Testis (tissue), 5 donors: ENCODE results near the gene CSH2. TPM values are rescaled to one million over a fixed set of nuclear protein-coding genes. Genes with fewer than 3 reads are reported as not detected.
A peak's percentile ranks its signal among the peaks of the same experiment; 100 is the strongest.
"Not testable (repeated sequence)": the region's sequence is repeated elsewhere in the genome, so short reads cannot be mapped to it uniquely, and the experiment has no call there.

ENCODE experiments used
- DNase-seq: peaks from one replicate; pipeline ENCODE4 v3.0.0-alpha.2; 2019
- H3K27ac ChIP-seq, 2 donors: fragments of 200-600 bp; sonication (generic); one replicate each; pipeline ENCODE4 v1.5.1; 2019
- H3K27me3 ChIP-seq: fragments of 200-600 bp; sonication (generic); one replicate; pipeline ENCODE4 v1.5.1; 2019
- H3K36me3 ChIP-seq: fragments of 200-600 bp; sonication (generic); one replicate; pipeline ENCODE4 v1.5.1; 2017; ENCODE audit warnings: low read depth; ENCODE audit errors: missing control alignments
- H3K4me1 ChIP-seq: fragments of 200-600 bp; sonication (generic); one replicate; pipeline ENCODE4 v1.5.1; 2019
- H3K4me3 ChIP-seq, 2 donors: fragments of 200-600 bp; sonication (generic); one replicate each; pipeline ENCODE4 v1.5.1; 2017 to 2019
- H3K9me3 ChIP-seq: fragments of 200-600 bp; sonication (generic); one replicate; pipeline ENCODE4 v1.5.1; 2017
- CTCF ChIP-seq, 3 experiments: fragments of 450-650 bp in 2 of 3; fragments of 200-600 bp in 1 of 3; sonication (generic) in 1 of 3; IDR thresholded peaks; one replicate each; pipeline ENCODE4 v1.5.1; 2016 to 2019; ENCODE audit warnings: antibody characterized with exemption in 3 of 3, mild to moderate bottlenecking in 2 of 3, moderate library complexity in 1 of 3
- POLR2A ChIP-seq: fragments of 450-650 bp; IDR thresholded peaks from one replicate; pipeline ENCODE4 v1.6.1; 2017; ENCODE audit warnings: antibody characterized with exemption, mild to moderate bottlenecking, moderate library complexity
- WGBS, 2 donors: methylation state at CpG; one replicate each; pipeline ENCODE4 v1.1.5; 2018; 5-methylcytosine and 5-hydroxymethylcytosine counted together
- intact Hi-C: fragments of 100-400 bp; cut with DNase I; formaldehyde crosslinking; loops from one replicate; pipeline ENCODE4 v1.15.1; 2023; ENCODE audit warnings: low total_unique reads
- long read RNA-seq, 2 donors: transcript quantifications; one replicate each; lab custom pipeline, GENCODE V29; 2026
- polyA plus RNA-seq: library from polyadenylated mRNA; stranded (reverse); fragments of 350-450 nt; fragmentation: Illumina TruSeq; extraction: RNeasy Lipid Tissue Mini Kit (QIAGEN cat#74804); gene quantifications from one replicate; pipeline ENCODE4 v1.2.3, GENCODE V29; 2014; ENCODE audit warnings: low read depth, low replicate concordance; ENCODE audit not compliant: insufficient read depth
- total RNA-seq, 2 donors: library from RNA; depleted of rRNA; stranded (reverse); fragments of >200 nt; gene quantifications; one replicate each; pipeline ENCODE4 v1.2.3, GENCODE V29; 2016

Gene CSH2
- total RNA-seq = under 1 TPM in 1 of 2 donors, not detected in 1; 0.47 TPM
- polyA plus RNA-seq = not detected
- long read RNA-seq, donor 1 = 0 reads
- long read RNA-seq, donor 2 = 0 reads

DNA sequence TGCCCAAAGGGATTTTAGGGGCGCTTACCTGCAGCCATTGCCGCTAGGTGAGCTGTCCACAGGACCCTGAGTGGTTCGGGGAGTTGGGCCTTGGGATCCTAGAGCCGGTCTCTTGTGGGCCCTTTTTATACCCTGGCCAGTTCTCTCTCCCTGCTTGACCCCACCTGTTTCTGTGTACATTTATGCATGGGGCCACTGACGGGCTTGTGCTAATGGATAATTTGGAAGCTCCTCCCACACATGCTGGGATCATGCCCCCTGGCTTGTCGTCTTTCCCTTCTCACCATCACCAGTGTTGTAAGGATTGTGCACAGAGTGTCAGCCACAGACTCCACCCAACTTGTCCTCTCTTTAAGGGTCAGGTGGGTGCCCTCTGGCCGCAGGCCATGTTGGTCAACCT lies at the start of gene CSH2:
Gene CSH2, minus strand, starts transcription at position 101 of the 400 bp plus-strand sequence. Its CDS starts 63 bp downstream, at position 38.
- intact Hi-C loops, H3K4me3 ChIP-seq: not testable (repeated sequence)

DNA sequence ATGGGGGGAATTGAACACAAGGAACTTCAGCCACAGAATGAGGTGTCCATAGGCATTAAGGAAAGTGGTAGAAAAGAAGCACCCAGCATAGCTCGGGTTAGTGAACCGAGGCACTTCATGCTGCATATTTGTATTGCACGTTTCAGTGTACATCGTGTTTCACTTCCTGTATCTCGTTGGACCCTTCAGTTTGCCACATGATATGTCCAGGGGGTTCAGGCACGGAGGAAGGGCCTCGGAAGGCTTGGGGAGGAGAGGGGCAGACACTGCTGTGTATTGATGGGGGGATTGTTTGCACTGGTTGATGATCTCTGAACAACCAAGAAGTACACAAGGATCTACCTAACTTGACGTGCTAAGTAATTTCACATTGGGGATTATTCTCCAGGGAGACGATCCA lies 48.9 kb upstream of the CSH2 start:
- DNase-seq, H3K9me3 ChIP-seq, H3K36me3 ChIP-seq, intact Hi-C loops, H3K4me1 ChIP-seq, H3K27ac ChIP-seq, H3K4me3 ChIP-seq, H3K27me3 ChIP-seq: not testable (repeated sequence)
- 75 to 85% methylated on average over 9 of the region's 9 CpGs for WGBS, 2 donors

More for the DNA sequence above, at the start of gene CSH2:
- not testable (repeated sequence) for DNase-seq, H3K9me3 ChIP-seq, H3K4me1 ChIP-seq, H3K36me3 ChIP-seq, H3K27ac ChIP-seq, H3K27me3 ChIP-seq
- 79% methylated on average over 5 of the region's 7 CpGs; no CpG with 5 or more reads in 1 of the 2 donors for WGBS, 2 donors

GRCh38 chr17:63920779-63921178 lies 47.3 kb upstream of the CSH2 start:
- H3K9me3 ChIP-seq, H3K27ac ChIP-seq, DNase-seq, H3K27me3 ChIP-seq, H3K4me1 ChIP-seq, intact Hi-C loops, H3K4me3 ChIP-seq, H3K36me3 ChIP-seq: not testable (repeated sequence)
- WGBS, 2 donors = 92 to 94% methylated on average over 5 of the region's 5 CpGs

- WGBS, 2 donors = 75 to 77% methylated on average over 6 of the region's 6 CpGs
- H3K9me3 ChIP-seq, DNase-seq, H3K4me1 ChIP-seq, H3K27me3 ChIP-seq, H3K4me3 ChIP-seq, H3K36me3 ChIP-seq, H3K27ac ChIP-seq, intact Hi-C loops: not testable (repeated sequence)
Measured at GRCh38 chr17:63920050-63920449, 46.6 kb upstream of the CSH2 start.

DNA sequence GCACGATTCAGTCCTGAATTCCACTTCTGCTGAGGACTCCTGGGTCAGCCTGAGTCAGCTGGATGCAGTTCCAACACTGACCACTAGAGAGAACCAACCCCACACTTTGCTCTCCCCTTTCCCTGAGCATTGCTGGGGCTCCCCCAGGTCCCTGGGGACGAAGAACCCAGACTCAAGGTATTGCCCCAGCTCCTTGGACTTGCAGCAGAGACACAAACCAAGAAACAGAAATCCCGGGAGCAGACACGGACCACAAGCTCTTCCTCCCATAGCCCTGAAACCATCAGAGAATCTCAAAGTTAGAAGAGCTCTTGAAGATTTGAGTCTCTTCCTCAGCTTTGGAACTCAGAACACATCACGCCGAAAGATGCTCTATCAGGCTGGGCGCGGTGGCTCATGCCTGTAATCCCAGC lies 45.8 kb upstream of the CSH2 start:
- Histone ChIP-seq H3K4me1 (no peaks in the 10 kb centered on the region), H3K9me3 (no peaks in the 10 kb centered on the region), H3K36me3 (no peaks in the 10 kb centered on the region), H3K27ac (no peak overlapping the region), H3K4me3 (no peak overlapping the region), H3K27me3 (no peaks in the 10 kb centered on the region)
- intact Hi-C loops = loop anchor here (10.0 kb wide), 1 partner anchor 105 kb away; the partner anchor contains the start of gene ICAM2
- DNase-seq = peak; percentile 64
- WGBS, 2 donors = 52 to 54% methylated on average over 8 of the region's 8 CpGs
- TF ChIP-seq CTCF (IDR thresholded peaks at IDR 0.05) = peak; percentile 85 to 97 (median 87)
- no peak for TF ChIP-seq POLR2A

DNA sequence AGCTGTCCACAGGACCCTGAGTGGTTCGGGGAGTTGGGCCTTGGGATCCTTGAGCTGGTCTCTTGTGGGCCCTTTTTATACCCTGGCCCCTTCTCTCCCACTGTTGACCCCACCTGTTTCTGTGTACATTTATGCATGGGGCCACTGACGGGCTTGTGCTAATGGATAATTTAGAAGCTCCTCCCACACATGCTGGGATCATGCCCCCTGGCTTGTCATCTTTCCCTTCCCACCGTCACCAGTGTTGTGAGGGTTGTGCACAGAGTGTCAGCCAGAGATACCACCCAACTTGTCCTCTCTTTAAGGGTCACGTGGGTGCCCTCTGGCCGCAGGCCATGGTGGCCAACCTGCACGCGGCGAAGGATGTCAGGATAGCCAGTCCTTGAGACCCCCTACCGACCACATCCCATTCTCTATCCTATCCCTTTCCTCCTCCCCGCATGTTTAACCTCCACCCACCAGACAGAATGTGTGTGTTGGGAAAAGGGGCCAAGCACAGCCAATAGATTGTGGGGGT lies 45.4 kb upstream of the CSH2 start, which contains the start of gene GH1:
Gene GH1, minus strand, starts transcription at position 51 of the 517 bp plus-strand sequence. CDS start 63 bp downstream, outside the sequence.
- H3K4me1 ChIP-seq = not testable (repeated sequence)
- 52 to 61% methylated on average over 10 of the region's 10 CpGs for WGBS, 2 donors

DNA sequence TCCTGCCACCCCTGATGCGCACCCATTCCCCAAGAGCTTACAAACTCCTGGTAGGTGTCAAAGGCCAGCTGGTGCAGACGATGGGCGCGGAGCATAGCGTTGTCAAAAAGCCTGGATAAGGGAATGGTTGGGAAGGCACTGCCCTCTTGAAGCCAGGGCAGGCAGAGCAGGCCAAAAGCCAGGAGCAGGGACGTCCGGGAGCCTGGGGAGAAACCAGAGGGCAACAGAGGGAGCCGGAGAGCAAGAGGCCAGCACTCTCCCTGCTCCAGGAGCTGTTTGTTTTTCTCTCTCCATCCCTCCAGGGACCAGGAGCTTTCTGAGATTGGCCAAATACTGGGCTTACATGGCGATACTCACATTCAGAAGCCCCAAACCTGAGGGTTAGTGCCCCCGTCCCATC lies 44.8 kb upstream of the CSH2 start:
- no peak for DNase-seq
- Histone ChIP-seq H3K4me1 (no peaks in the 10 kb centered on the region), H3K27me3 (no peaks in the 10 kb centered on the region), H3K36me3 (no peaks in the 10 kb centered on the region), H3K4me3 (no peak overlapping the region), H3K27ac (no peak overlapping the region), H3K9me3 (no peaks in the 10 kb centered on the region)
- no peak for TF ChIP-seq POLR2A
- no peak for TF ChIP-seq CTCF (IDR thresholded peaks at IDR 0.05)
- intact Hi-C loops = loop anchor here (10.0 kb wide), 1 partner anchor 106 kb away; the partner anchor contains the start of gene ICAM2
- 68 to 76% methylated on average over 8 to 10 of the region's 10 CpGs for WGBS, 2 donors

More for the DNA sequence above, 45.4 kb upstream of the CSH2 start, which contains the start of gene GH1:
- intact Hi-C loops = loop anchor here (10.0 kb wide), 1 partner anchor 106 kb away; the partner anchor contains the start of gene ICAM2
- not testable (repeated sequence) for DNase-seq, H3K9me3 ChIP-seq, H3K4me3 ChIP-seq, H3K27ac ChIP-seq, H3K27me3 ChIP-seq, H3K36me3 ChIP-seq
